NOMO-1 treated with dmso at 0.1 percent for 144 hours (cell line): Measurements from ENCODE around the gene THBS4.
"Not testable (repeated sequence)": the region's sequence is repeated elsewhere in the genome, so short reads cannot be mapped to it uniquely, and the experiment has no call there.

Experiments
- DNase-seq: peaks from one replicate; lab custom pipeline; 2025; ENCODE audit not compliant: unreplicated experiment; lab: John Stamatoyannopoulos, UW

Gene THBS4

GRCh38 chr5:80111376-80111990 is 76.3 kb downstream of the THBS4 start:
- not testable (repeated sequence) for DNase-seq

- no peak for DNase-seq
These were observed 79.7 kb downstream of the THBS4 start for GRCh38 chr5:80114860-80115259.

GRCh38 chr5:80116000-80116399 is 80.9 kb downstream of the THBS4 start:
- no peak for DNase-seq

GRCh38 chr5:80116465-80116864 is 81.3 kb downstream of the THBS4 start:
- DNase-seq, result no peak

GRCh38 chr5:80117446-80117845 is 82.3 kb downstream of the THBS4 start:
- DNase-seq, result no peak

- DNase-seq, result no peak
These were observed 84.2 kb downstream of the THBS4 start for GRCh38 chr5:80119372-80119771.

- DNase-seq, result peak; percentile 76
These were observed 87.4 kb downstream of the THBS4 start for GRCh38 chr5:80122579-80122978.

- DNase-seq, result no peak
These were observed 89.2 kb downstream of the THBS4 start for GRCh38 chr5:80124121-80124918.

GRCh38 chr5:80125022-80125961 is 90.1 kb downstream of the THBS4 start:
- peak; percentile 81 for DNase-seq

GRCh38 chr5:80125962-80126480 is 90.9 kb downstream of the THBS4 start:
- DNase-seq, result peak; percentile 89

GRCh38 chr5:80127116-80127552 is 92.0 kb downstream of the THBS4 start:
- peak; percentile 55 for DNase-seq

GRCh38 chr5:80128141-80128540 is 93.0 kb downstream of the THBS4 start:
- no peak for DNase-seq

GRCh38 chr5:80129146-80129545 is 94.0 kb downstream of the THBS4 start:
- no peak for DNase-seq
